GM13977 (cell line): ENCODE measurements around the gene MGLL.

Experiments
- DNase-seq: peaks from one replicate; pipeline ENCODE4 v3.0.0; 2012; ENCODE audit warnings: low spot score
- in situ Hi-C: fragments of 300-500 bp; cut with MboI; formaldehyde crosslinking; loops from one replicate; pipeline ENCODE4 v1.12.0; 2022; ENCODE audit warnings: low sequenced_read_pairs, low pct_unique_long_range_greater_than_20kb, mixed read lengths, inconsistent platforms; ENCODE audit not compliant: unreplicated experiment
- TF ChIP-seq, protein P1 (sequence below): IDR thresholded peaks from 2 replicates; pipeline ENCODE4 v1.5.1; 2012; ENCODE audit warnings: mild to moderate bottlenecking, control low read depth; ENCODE audit not compliant: insufficient read depth; ENCODE audit errors: extremely low read depth, missing control alignments

MGLL gene

DNA sequence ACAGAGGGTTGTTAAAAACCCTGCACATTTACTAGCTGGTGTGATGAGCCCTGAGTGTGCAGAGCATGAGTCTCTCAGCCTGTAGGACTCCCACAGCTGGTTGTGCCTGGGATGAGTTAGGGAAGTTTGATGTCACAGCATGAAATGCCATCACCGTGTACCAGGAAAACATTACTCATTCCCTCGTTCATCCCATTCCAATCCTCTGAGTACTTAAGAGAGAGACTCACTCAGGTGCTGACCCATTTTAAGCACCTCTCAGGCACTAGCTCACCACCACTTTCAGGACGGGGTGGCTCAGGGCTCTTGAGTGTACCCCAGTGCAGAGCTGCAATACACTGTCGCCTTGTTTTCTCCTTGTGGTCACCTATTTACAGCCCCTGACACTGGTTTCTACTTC, 18.7 kb downstream of the MGLL start:
- in situ Hi-C loops = no loop called here

DNA sequence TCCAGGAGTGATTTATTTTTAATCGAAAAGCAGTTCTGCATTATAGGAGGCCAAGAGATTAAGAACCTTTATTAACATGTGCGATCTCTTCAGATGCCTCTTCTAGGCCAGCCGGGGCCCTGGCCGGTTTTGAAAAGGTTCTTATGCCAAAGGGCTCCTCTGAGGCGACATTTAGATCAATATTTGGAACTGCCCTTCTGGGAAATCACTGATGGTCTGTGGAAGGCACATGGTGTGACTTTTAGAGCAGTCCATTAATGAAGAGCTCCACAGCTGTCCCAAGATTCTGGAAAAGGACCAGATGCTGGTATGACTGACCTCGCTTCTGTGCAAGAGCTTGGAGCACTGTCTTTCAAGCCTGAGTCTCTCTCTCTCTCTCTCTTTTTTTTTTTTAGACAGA, 19.7 kb downstream of the MGLL start:
- in situ Hi-C loops = no loop called here
- TF ChIP-seq, protein P1, sequence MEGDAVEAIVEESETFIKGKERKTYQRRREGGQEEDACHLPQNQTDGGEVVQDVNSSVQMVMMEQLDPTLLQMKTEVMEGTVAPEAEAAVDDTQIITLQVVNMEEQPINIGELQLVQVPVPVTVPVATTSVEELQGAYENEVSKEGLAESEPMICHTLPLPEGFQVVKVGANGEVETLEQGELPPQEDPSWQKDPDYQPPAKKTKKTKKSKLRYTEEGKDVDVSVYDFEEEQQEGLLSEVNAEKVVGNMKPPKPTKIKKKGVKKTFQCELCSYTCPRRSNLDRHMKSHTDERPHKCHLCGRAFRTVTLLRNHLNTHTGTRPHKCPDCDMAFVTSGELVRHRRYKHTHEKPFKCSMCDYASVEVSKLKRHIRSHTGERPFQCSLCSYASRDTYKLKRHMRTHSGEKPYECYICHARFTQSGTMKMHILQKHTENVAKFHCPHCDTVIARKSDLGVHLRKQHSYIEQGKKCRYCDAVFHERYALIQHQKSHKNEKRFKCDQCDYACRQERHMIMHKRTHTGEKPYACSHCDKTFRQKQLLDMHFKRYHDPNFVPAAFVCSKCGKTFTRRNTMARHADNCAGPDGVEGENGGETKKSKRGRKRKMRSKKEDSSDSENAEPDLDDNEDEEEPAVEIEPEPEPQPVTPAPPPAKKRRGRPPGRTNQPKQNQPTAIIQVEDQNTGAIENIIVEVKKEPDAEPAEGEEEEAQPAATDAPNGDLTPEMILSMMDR = no peak
- no peak for DNase-seq

More for the DNA sequence above, 18.7 kb downstream of the MGLL start:
- TF ChIP-seq, protein P1 = no peak
- DNase-seq = no peak

GRCh38 chr3:127801731-127802313, 20.5 kb downstream of the MGLL start:
- TF ChIP-seq, protein P1 = no peak
- no peak for DNase-seq
- in situ Hi-C loops = no loop called here

- in situ Hi-C loops = no loop called here
- TF ChIP-seq, protein P1 = no peak
- DNase-seq = peak; percentile 58
Observed at GRCh38 chr3:127800508-127800907, 21.8 kb downstream of the MGLL start.

- in situ Hi-C loops = no loop called here
- no peak for DNase-seq
- TF ChIP-seq, protein P1 = no peak
Observed at GRCh38 chr3:127799476-127800222, 22.7 kb downstream of the MGLL start.

DNA sequence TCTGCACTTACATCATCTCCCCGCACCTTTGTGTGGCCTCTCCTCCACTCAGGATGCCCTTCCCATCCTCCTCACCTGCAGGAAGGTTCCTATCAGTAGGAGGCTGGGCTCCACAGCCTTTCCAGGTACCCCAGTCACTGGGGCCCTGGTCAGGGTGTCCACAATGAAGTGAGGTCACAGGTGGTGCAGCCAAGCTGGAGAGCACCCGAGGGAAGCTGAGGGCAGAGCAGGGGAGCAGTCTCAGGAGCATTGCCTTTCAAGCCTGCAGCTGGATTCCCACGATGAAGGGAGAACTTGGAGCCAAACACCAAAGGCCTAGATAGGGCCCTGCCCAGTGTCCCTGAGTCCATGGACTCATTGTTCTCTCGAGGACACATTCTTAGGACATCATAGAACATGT, 23.6 kb downstream of the MGLL start:
- TF ChIP-seq, protein P1 = no peak
- no peak for DNase-seq
- in situ Hi-C loops = no loop called here
